HEK293 (cell line): ENCODE measurements around the gene ST6GAL1.

Experiments
- CTCF ChIA-PET: fragments of 350-600 bp; formaldehyde crosslinking; extraction: SDS; loops from one replicate; lab custom pipeline; 2021; ENCODE audit warnings: antibody characterized with exemption; lab: Yijun Ruan, JAX
- POLR2A ChIA-PET: fragments of 300-600 bp; formaldehyde crosslinking; extraction: SDS; loops from one replicate; lab custom pipeline; 2020; ENCODE audit warnings: antibody characterized with exemption, inconsistent platforms; lab: Yijun Ruan, JAX
- H3K27ac ChIP-seq: fragments of 200-500 bp; sonication (Bioruptor generic); 2 replicates; pipeline ENCODE4 v1.5.1; 2014; ENCODE audit warnings: low read depth, low read length, control low read depth, inconsistent platforms; ENCODE audit errors: extremely low read depth
- H3K36me3 ChIP-seq, 2 experiments: fragments of 200-500 bp in 1 of 2; sonication (Bioruptor generic) in 1 of 2; 1 replicate in 1 of 2; 2 replicates in 1 of 2; pipeline ENCODE4 v1.5.1; 2014 to 2017; ENCODE audit warnings: inconsistent platforms in 2 of 2, low read length in 2 of 2; ENCODE audit not compliant: control insufficient read depth in 2 of 2, insufficient read depth in 1 of 2
- H3K4me1 ChIP-seq: fragments of 200-500 bp; sonication (Bioruptor generic); 2 replicates; pipeline ENCODE4 v1.5.1; 2014; ENCODE audit warnings: mild to moderate bottlenecking, low read length, inconsistent platforms; ENCODE audit not compliant: control insufficient read depth, insufficient read depth
- H3K4me3 ChIP-seq: 2 replicates; pipeline ENCODE4 v1.5.1; 2011; ENCODE audit warnings: low read depth, mild to moderate bottlenecking, control low read depth, low read length, moderate library complexity
- H3K9me3 ChIP-seq: fragments of 200-500 bp; sonication (Bioruptor generic); 2 replicates; pipeline ENCODE4 v1.5.1; 2014; ENCODE audit warnings: low read depth, low read length, inconsistent platforms; ENCODE audit not compliant: control insufficient read depth, insufficient read depth
- CTCF ChIP-seq: fragments of 450-650 bp; formaldehyde crosslinking; IDR thresholded peaks from 2 replicates; pipeline ENCODE4 v1.5.1; 2016; ENCODE audit warnings: missing biosample characterization, missing genetic modification characterization
- GLIS1 ChIP-seq: fragments of 450-650 bp; formaldehyde crosslinking; IDR thresholded peaks from 2 replicates; pipeline ENCODE4 v1.5.1; 2016; ENCODE audit warnings: missing biosample characterization, missing genetic modification characterization
- GLIS2 ChIP-seq: fragments of 450-650 bp; formaldehyde crosslinking; IDR thresholded peaks from 2 replicates; pipeline ENCODE4 v1.5.1; 2016; ENCODE audit warnings: missing biosample characterization, missing genetic modification characterization
- HIC1 ChIP-seq: fragments of 450-650 bp; formaldehyde crosslinking; IDR thresholded peaks from 2 replicates; pipeline ENCODE4 v1.5.1; 2016; ENCODE audit warnings: missing biosample characterization, missing genetic modification characterization
- HOXC10 ChIP-seq: sonication (generic); formaldehyde crosslinking; IDR thresholded peaks from 2 replicates; pipeline ENCODE4 v1.8.1; 2023; ENCODE audit warnings: mild to moderate bottlenecking, missing genetic modification reagents
- INSM2 ChIP-seq: fragments of 450-650 bp; formaldehyde crosslinking; IDR thresholded peaks from 2 replicates; pipeline ENCODE4 v1.5.1; 2016; ENCODE audit warnings: missing biosample characterization, missing genetic modification characterization
- KLF8 ChIP-seq: fragments of 450-650 bp; formaldehyde crosslinking; IDR thresholded peaks from 2 replicates; pipeline ENCODE4 v1.5.1; 2016; ENCODE audit warnings: missing biosample characterization, missing genetic modification characterization
- PATZ1 ChIP-seq: fragments of 450-650 bp; formaldehyde crosslinking; IDR thresholded peaks from 2 replicates; pipeline ENCODE4 v1.5.1; 2016; ENCODE audit warnings: missing biosample characterization, missing genetic modification characterization
- TSHZ1 ChIP-seq: fragments of 450-650 bp; formaldehyde crosslinking; IDR thresholded peaks from 2 replicates; pipeline ENCODE4 v1.5.1; 2016; ENCODE audit warnings: missing biosample characterization, missing genetic modification characterization, borderline replicate concordance
- ZBTB48 ChIP-seq: fragments of 450-650 bp; formaldehyde crosslinking; IDR thresholded peaks from 2 replicates; pipeline ENCODE4 v1.5.1; 2016; ENCODE audit warnings: missing biosample characterization, missing genetic modification characterization
- ZFP37 ChIP-seq: fragments of 450-650 bp; formaldehyde crosslinking; IDR thresholded peaks from 2 replicates; pipeline ENCODE4 v1.5.1; 2016; ENCODE audit warnings: missing biosample characterization, missing genetic modification characterization
- ZNF114 ChIP-seq: fragments of 450-650 bp; formaldehyde crosslinking; IDR thresholded peaks from 2 replicates; pipeline ENCODE4 v1.5.0; 2017; ENCODE audit warnings: missing biosample characterization, missing genetic modification characterization
- ZNF335 ChIP-seq: fragments of 450-650 bp; formaldehyde crosslinking; conservative IDR thresholded peaks from 2 replicates; pipeline ENCODE4 v1.5.1; 2016; ENCODE audit warnings: missing biosample characterization, missing genetic modification characterization
- ZNF341 ChIP-seq: fragments of 450-650 bp; formaldehyde crosslinking; IDR thresholded peaks from 2 replicates; pipeline ENCODE4; 2016; ENCODE audit warnings: low read depth, missing biosample characterization, missing genetic modification characterization
- ZNF362 ChIP-seq: fragments of 450-650 bp; formaldehyde crosslinking; IDR thresholded peaks from 2 replicates; pipeline ENCODE4 v1.5.1; 2016; ENCODE audit warnings: missing biosample characterization, missing genetic modification characterization
- ZNF366 ChIP-seq: fragments of 450-650 bp; formaldehyde crosslinking; conservative IDR thresholded peaks from 2 replicates; pipeline ENCODE4 v1.5.1; 2016; ENCODE audit warnings: missing biosample characterization, missing genetic modification characterization
- ZNF416 ChIP-seq: fragments of 450-650 bp; formaldehyde crosslinking; IDR thresholded peaks from 2 replicates; pipeline ENCODE4 v1.5.1; 2016; ENCODE audit warnings: missing biosample characterization, missing genetic modification characterization
- ZNF488 ChIP-seq: fragments of 450-650 bp; formaldehyde crosslinking; IDR thresholded peaks from 2 replicates; pipeline ENCODE4 v1.5.1; 2016; ENCODE audit warnings: missing biosample characterization, missing genetic modification characterization
- ZNF548 ChIP-seq: fragments of 450-650 bp; formaldehyde crosslinking; IDR thresholded peaks from 2 replicates; pipeline ENCODE4 v1.5.1; 2016; ENCODE audit warnings: missing biosample characterization, missing genetic modification characterization
- ZNF549 ChIP-seq: fragments of 450-650 bp; IDR thresholded peaks from 2 replicates; pipeline ENCODE4 v1.5.1; 2018; ENCODE audit warnings: missing biosample characterization, missing genetic modification characterization, mild to moderate bottlenecking, inconsistent platforms, moderate library complexity
- ZNF677 ChIP-seq: fragments of 450-650 bp; IDR thresholded peaks from 2 replicates; pipeline ENCODE4 v1.5.0; 2018; ENCODE audit warnings: missing biosample characterization, mild to moderate bottlenecking, missing genetic modification characterization, moderate library complexity
- ZNF707 ChIP-seq: fragments of 450-650 bp; formaldehyde crosslinking; IDR thresholded peaks from 2 replicates; pipeline ENCODE4 v1.5.1; 2016; ENCODE audit warnings: missing biosample characterization, missing genetic modification characterization
- ZNF76 ChIP-seq: fragments of 450-650 bp; formaldehyde crosslinking; IDR thresholded peaks from 2 replicates; pipeline ENCODE4; 2016; ENCODE audit warnings: low read depth, missing biosample characterization, missing genetic modification characterization, borderline replicate concordance
- ZSCAN30 ChIP-seq: fragments of 450-650 bp; IDR thresholded peaks from 2 replicates; pipeline ENCODE4 v1.5.1; 2018; ENCODE audit warnings: missing biosample characterization, mild to moderate bottlenecking, missing genetic modification characterization, moderate library complexity
- ZXDB ChIP-seq: fragments of 450-650 bp; formaldehyde crosslinking; IDR thresholded peaks from 2 replicates; pipeline ENCODE4 v1.5.1; 2016; ENCODE audit warnings: missing biosample characterization, missing genetic modification characterization

Gene ST6GAL1

GRCh38 chr3:186930143-186930640 lies at the start of gene ST6GAL1:
TSS of gene ST6GAL1 (plus strand) at chr3:186930526. CDS start at chr3:187042704, 112,178 bp downstream.
- POLR2A ChIA-PET: no interaction called here
- peak within 1 kb of the TSS; percentile 74 for H3K4me3 ChIP-seq
- no peaks in the 10 kb centered on the region for H3K36me3 ChIP-seq
- H3K9me3 ChIP-seq: no peaks in the 10 kb centered on the region
- peak within 1 kb of the TSS; percentile 20; the same call in 1 of the 2 replicates for H3K27ac ChIP-seq
- CTCF ChIA-PET: interaction anchor here (1.2 kb wide), 2 partner anchors 57 to 73 kb away, joined by 4 read pairs; no protein-coding TSS in a partner anchor
- H3K4me1 ChIP-seq: no peaks in the 10 kb centered on the region
- 0 out of 2 replicates have a peak, but pooled peaks have one; percentile 29 for TF ChIP-seq ZSCAN30 (tag by site-specific recombination)
- TF ChIP-seq ZBTB48: peak; percentile 12; the same call in 1 of the 2 replicates
- TF ChIP-seq ZNF362: no peak
- no peak for TF ChIP-seq ZNF707
- TF ChIP-seq ZNF76 (tag by site-specific recombination): no peak
- TF ChIP-seq GLIS2 (tag by site-specific recombination): peak; percentile 83
- peak; percentile 71 for TF ChIP-seq ZNF341 (tag by site-specific recombination)
- no peak for TF ChIP-seq ZNF677 (tag by site-specific recombination)
- TF ChIP-seq ZNF548 (tag by site-specific recombination): no peak
- peak; percentile 39; the same call in 1 of the 2 replicates for TF ChIP-seq PATZ1 (tag by site-specific recombination)
- peak; percentile 83 for TF ChIP-seq CTCF
- TF ChIP-seq KLF8 (tag by site-specific recombination): 0 out of 2 replicates have a peak, but pooled peaks have one; percentile 1
- TF ChIP-seq ZNF488 (tag by site-specific recombination): no peak
- no peak for TF ChIP-seq ZNF549
- no peak for TF ChIP-seq INSM2 (tag by site-specific recombination)
- peak; percentile 71 for TF ChIP-seq ZNF366
- no peak for TF ChIP-seq HOXC10 (CRISPR knock-in tag)
- no peak for TF ChIP-seq TSHZ1 (tag by site-specific recombination)
- no peak for TF ChIP-seq HIC1 (tag by site-specific recombination)
- no peak; the same call in none of the 2 replicates for TF ChIP-seq ZFP37
- TF ChIP-seq ZNF335 (tag by site-specific recombination): peak; percentile 80; the same call in 1 of the 2 replicates
- TF ChIP-seq ZXDB: no peak
- no peak for TF ChIP-seq ZNF416 (tag by site-specific recombination)
- TF ChIP-seq GLIS1 (tag by site-specific recombination): no peak
- TF ChIP-seq ZNF114: no peak
